Uterus (tissue), 4 donors: ENCODE results near the gene ZNF814. TPM values are rescaled to one million over a fixed set of nuclear protein-coding genes. Genes with fewer than 3 reads are reported as not detected.
"Not testable (repeated sequence)": the region's sequence is repeated elsewhere in the genome, so short reads cannot be mapped to it uniquely, and the experiment has no call there.

ENCODE experiments used
- DNase-seq, 2 donors: peaks; one replicate each; pipeline ENCODE4 v3.0.0-alpha.2; 2019 to 2020
- H3K27ac ChIP-seq, 2 donors: fragments of 200-600 bp; sonication (generic); 1 replicate in 1 of 2; 2 replicates in 1 of 2; pipeline ENCODE4 v1.5.1; 2016 to 2018
- H3K27me3 ChIP-seq, 2 donors: fragments of 200-600 bp; sonication (generic); one replicate each; pipeline ENCODE4 v1.5.1; 2018 to 2019; ENCODE audit warnings: control low read depth in 1 of 2
- H3K36me3 ChIP-seq, 2 donors: fragments of 200-600 bp; sonication (generic); one replicate each; pipeline ENCODE4 v1.5.1; 2019; ENCODE audit warnings: control low read depth in 1 of 2
- H3K4me1 ChIP-seq, 2 donors: fragments of 200-600 bp; sonication (generic); one replicate each; pipeline ENCODE4 v1.5.1; 2018 to 2019; ENCODE audit warnings: control low read depth in 1 of 2
- H3K4me3 ChIP-seq, 2 donors: fragments of 200-600 bp; sonication (generic); 1 replicate in 1 of 2; 2 replicates in 1 of 2; pipeline ENCODE4 v1.5.1; 2018 to 2019; ENCODE audit warnings: mild to moderate bottlenecking in 1 of 2
- H3K9me3 ChIP-seq, 2 donors: fragments of 200-600 bp; sonication (generic); one replicate each; pipeline ENCODE4 v1.5.1; 2019; ENCODE audit warnings: control low read depth in 1 of 2
- POLR2A ChIP-seq, 2 donors: fragments of 450-650 bp; IDR thresholded peaks; one replicate each; pipeline ENCODE4 v1.6.1; 2016; ENCODE audit warnings: antibody characterized with exemption in 2 of 2, mild to moderate bottlenecking in 1 of 2, moderate library complexity in 1 of 2
- intact Hi-C: fragments of 100-400 bp; cut with DNase I; formaldehyde crosslinking; loops from one replicate; pipeline ENCODE4 v1.15.1; 2023; ENCODE audit warnings: low total_unique reads
- total RNA-seq, 4 donors: library from RNA; depleted of rRNA in 3 of 4; stranded (reverse); fragments of >200 nt in 3 of 4; gene quantifications; one replicate each; pipeline versions ENCODE4 v1.1.0 to v1.2.4, GENCODE V29; 2014 to 2023
- TF ChIP-seq, protein P1 (sequence below), 4 experiments: fragments of 200-600 bp in 2 of 4; fragments of 450-650 bp in 2 of 4; sonication (generic) in 2 of 4; IDR thresholded peaks; one replicate each; pipeline ENCODE4 v1.5.1; 2016 to 2019; ENCODE audit warnings: antibody characterized with exemption in 4 of 4, mild to moderate bottlenecking in 2 of 4, moderate library complexity in 1 of 4
- donor health status: DM: yes; HTN: yes; CAD: no.

ZNF814 gene
- total RNA-seq, 4 donors from 2014 or later: 7.1 to 24.9 (median 15.4) TPM

DNA sequence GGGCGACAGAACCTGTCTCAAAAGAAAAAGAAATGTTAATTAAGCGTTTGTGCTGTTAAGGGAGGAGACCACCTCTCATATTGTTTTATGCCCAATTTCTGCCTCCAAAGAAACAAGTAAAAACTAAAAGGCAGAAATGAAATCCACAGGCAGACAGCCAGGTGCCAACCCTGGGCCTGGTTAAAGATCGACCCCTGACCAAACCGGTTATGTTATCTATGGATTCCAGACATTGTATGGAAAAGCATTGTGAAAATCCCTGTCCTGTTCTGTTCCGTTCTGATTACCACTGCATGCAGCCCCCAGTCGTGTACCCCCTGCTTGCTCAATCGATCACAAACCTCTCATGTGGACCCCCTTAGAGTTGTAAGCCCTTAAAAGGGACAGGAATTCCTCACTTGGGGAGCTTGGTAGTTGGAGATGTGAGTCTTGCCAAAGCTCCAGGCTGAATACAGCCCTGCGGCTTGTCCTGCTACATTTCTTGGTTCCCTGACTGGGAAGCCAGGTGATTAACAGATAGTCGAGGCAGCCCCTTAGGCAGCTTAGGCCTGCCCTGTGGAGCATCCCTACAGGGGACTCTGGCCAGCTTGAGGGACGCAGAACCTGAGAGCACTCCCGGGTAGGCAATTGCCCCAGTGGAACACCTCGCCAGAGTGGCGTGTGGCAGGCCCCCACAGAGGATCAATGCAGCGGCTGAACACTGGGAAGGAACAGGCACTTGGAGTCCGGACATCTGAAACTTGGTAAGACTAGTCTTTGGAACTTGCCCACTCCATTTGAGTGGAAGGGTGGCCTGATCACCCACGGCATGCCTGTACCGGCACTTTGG, 73.4 kb downstream of the ZNF814 start:
- H3K4me3 ChIP-seq: peak overlapping the region; percentile 64 to 92
- no peak for TF ChIP-seq POLR2A (IDR thresholded peaks at IDR 0.05)
- TF ChIP-seq, protein P1, sequence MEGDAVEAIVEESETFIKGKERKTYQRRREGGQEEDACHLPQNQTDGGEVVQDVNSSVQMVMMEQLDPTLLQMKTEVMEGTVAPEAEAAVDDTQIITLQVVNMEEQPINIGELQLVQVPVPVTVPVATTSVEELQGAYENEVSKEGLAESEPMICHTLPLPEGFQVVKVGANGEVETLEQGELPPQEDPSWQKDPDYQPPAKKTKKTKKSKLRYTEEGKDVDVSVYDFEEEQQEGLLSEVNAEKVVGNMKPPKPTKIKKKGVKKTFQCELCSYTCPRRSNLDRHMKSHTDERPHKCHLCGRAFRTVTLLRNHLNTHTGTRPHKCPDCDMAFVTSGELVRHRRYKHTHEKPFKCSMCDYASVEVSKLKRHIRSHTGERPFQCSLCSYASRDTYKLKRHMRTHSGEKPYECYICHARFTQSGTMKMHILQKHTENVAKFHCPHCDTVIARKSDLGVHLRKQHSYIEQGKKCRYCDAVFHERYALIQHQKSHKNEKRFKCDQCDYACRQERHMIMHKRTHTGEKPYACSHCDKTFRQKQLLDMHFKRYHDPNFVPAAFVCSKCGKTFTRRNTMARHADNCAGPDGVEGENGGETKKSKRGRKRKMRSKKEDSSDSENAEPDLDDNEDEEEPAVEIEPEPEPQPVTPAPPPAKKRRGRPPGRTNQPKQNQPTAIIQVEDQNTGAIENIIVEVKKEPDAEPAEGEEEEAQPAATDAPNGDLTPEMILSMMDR (IDR thresholded peaks at IDR 0.05): no peak
- DNase-seq: no peak
- H3K36me3 ChIP-seq: no peaks in the 10 kb centered on the region
- intact Hi-C loops: no loop called here
- H3K9me3 ChIP-seq: no peaks in the 10 kb centered on the region
- peak overlapping the region; percentile 71 to 79 for H3K27ac ChIP-seq
- H3K27me3 ChIP-seq: no peaks in the 10 kb centered on the region
- no peaks in the 10 kb centered on the region for H3K4me1 ChIP-seq

DNA sequence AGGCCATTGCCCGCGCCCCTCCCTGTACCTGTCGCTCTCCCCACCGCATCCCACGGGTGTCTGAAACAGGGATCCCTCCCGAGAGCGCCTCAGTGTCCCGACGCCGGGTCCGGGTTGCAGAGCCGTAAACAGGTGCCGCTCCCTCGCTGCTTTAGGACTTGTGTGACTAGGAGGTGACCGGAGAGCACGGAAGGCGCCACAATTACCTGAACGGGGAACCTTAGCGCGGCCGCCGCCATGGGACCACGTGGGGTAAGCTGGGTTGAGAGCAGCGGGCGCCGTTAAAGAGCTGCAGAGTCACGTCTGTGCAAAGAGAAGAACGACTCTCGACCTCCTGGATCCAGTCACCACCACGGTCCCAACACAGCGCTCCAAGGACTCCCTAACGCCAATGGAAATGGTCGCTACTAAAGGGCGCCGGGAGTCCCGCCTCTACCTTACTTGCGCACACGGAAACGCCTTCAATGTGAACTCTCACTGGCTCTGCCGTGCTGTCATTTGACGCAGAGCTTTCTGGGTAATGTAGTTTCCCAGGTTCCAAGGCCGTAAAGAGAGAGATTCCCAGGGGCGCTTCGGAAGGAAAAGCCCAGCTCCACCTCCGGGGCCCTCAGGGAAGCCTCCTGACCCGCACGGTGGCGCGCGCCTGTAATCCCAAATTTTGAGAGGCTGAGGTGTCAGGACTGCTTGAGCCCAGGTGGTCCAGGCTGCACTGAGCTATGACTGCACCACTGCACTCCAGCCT, 74.2 kb downstream of the ZNF814 start, which contains the start of gene ZNF552:
TSS of gene ZNF552 (minus strand) at position 409 of the 742 bp plus-strand sequence. CDS start at position 239, 170 bp downstream.
- Histone ChIP-seq H3K27ac (peak within 1 kb of the TSS; percentile 71 to 79), H3K9me3 (no peaks in the 10 kb centered on the region), H3K36me3 (no peaks in the 10 kb centered on the region), H3K27me3 (no peaks in the 10 kb centered on the region), H3K4me3 (peak within 1 kb of the TSS; percentile 64 to 92), H3K4me1 (no peaks in the 10 kb centered on the region)
- intact Hi-C loops: no loop called here
- peak; percentile 80 to 85 for DNase-seq
- TF ChIP-seq, protein P1 (IDR thresholded peaks at IDR 0.05): no peak
- TF ChIP-seq POLR2A (IDR thresholded peaks at IDR 0.05): peak; percentile 61 to 69

DNA sequence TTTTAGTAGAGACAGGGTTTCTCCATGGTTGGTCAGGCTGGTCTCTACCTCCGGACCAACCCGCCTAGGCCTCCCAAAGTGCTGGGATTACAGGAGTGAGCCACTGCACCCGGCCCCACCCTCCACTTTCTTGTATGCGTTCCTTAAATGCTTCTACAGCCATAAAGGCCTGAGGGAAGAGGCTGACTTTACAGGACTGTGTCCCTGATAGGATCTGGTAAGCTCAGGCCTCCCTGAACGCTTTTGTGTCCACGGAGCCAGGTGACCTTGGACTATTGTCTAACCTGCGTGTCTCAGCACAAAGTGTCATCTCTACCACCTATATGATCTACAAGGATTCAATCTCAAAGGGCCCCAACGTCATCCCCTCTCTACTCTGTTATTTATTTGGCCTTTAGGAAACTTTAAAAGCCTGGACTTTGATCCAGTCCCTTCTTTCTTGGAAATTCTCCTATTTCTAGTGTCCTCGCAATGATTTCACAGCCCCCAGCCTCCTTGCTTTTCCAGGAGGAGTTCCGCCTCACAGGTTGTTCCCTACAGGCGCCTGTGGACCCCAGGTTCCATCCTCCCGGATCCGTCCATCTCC, 74.8 kb downstream of the ZNF814 start:
- H3K4me1 ChIP-seq: no peaks in the 10 kb centered on the region
- H3K36me3 ChIP-seq: no peaks in the 10 kb centered on the region
- TF ChIP-seq, protein P1 (IDR thresholded peaks at IDR 0.05): no peak
- no peak for TF ChIP-seq POLR2A (IDR thresholded peaks at IDR 0.05)
- peak overlapping the region; percentile 64 to 92 for H3K4me3 ChIP-seq
- H3K27ac ChIP-seq: peak overlapping the region; percentile 71 to 79
- intact Hi-C loops: no loop called here
- H3K27me3 ChIP-seq: no peaks in the 10 kb centered on the region
- no peaks in the 10 kb centered on the region for H3K9me3 ChIP-seq
- DNase-seq: no peak

DNA sequence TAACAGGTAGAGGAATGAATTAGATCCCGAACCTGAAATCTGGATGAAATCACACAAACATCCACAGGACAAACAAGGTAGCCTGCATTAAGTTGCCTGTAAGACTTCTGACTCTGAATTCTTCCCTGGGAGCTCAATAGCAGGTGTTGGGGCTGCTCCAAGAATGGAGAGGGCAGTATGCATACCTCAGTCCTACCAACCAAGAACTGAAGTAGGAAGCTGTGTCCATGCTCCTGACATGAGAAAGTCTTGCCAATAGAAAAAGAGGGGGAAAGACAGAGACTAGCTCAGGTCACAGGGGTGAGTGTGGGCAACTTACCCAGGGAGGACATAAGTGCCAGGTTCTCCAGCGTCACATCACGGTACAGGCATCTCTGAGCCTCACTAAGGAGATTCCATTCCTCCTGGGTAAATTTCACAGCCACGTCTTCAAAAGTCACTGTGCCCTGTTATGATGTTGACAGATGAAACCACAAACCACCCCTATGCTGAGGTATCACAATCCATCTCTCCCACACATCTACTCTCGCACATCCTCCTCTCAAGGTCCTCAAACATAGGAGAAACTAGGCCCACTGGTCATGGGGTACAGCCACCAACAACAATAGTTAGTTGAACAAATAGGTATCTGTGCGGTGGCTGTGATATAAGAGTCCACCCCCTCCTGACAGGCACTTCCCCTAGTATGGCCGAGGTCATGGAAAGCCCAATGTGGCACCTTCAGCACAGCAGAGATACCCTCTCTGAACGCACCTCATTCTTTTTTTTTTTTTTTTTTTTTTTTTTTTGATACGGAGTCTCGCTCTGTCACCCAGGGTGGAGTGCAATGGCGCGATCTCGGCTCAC, 75.6 kb downstream of the ZNF814 start:
- DNase-seq, H3K27me3 ChIP-seq, H3K4me1 ChIP-seq, H3K27ac ChIP-seq, H3K9me3 ChIP-seq, H3K36me3 ChIP-seq, intact Hi-C loops: not testable (repeated sequence)
- H3K4me3 ChIP-seq: peak overlapping the region in 1 of 2 donors; percentile 64

DNA sequence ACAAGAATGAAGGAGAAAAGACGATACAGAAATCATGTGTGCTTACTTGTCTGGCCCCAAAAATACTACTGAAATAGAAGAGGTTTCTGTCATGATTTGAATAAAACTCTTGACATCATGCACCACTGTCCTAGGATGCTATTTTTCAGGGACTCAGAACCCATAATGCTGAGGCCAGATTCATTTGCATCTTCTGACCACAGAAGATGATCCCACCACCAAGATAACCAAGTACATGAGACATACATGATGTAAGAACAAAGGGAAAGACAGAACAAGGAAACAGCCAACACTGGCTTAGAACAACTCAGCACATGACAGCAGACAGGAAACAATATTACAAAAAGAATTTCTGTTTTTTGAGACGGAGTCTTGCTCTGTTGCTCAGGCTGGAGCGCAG, 76.6 kb downstream of the ZNF814 start:
- Histone ChIP-seq H3K9me3 (no peaks in the 10 kb centered on the region), H3K27me3 (no peaks in the 10 kb centered on the region), H3K4me1 (no peaks in the 10 kb centered on the region), H3K27ac (no peak overlapping the region), H3K36me3 (no peaks in the 10 kb centered on the region), H3K4me3 (no peak overlapping the region)
- TF ChIP-seq, protein P1 (IDR thresholded peaks at IDR 0.05): no peak
- TF ChIP-seq POLR2A (IDR thresholded peaks at IDR 0.05): no peak
- no peak for DNase-seq
- intact Hi-C loops: no loop called here

DNA sequence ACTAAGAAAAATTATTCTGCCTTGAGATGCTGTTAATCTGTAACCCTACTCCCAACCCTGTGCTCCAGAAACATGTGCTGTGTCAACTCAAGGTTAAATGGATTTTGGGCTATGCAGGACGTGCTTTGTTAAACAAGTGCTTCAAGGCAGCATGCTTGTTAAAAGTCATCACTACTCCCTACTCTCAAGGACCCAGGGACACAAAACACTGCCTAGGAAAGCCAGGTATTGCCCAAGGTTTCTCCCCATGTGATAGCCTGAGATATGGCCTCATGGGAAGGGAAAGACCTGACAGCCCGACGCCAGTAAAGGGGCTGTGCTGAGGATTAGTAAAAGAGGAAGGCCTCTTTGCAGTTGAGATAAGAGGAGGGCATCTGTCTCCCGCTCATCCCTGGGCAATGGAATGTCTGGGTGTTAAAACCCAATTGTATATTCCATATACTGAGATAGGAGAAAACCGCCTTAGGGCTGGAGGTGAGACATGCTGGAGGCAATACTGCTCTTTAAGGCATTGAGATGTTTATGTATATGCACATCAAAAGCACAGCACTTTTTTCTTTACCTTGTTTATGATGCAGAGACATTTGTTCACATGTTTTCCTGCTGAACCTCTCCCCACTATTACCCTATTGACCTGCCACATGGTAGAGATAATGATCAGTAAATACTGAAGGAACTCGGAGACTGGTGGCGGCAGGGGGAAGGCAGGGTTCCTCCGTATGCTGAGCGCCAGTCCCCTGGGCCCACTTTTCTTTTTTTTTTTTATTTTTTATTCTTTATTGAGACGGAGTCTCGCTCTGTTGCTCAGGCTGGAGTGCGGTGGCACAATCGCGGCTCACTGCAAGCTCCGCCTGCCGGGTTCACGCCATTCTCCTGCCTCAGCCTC, 78.2 kb downstream of the ZNF814 start:
- H3K27ac ChIP-seq, H3K4me1 ChIP-seq, H3K36me3 ChIP-seq, H3K4me3 ChIP-seq, intact Hi-C loops, H3K9me3 ChIP-seq, H3K27me3 ChIP-seq, DNase-seq: not testable (repeated sequence)
